Stimulated activated naive CD8-positive, alpha-beta T cell treated with anti-CD3 and anti-CD28 coated beads, Interleukin-15, Interleukin-2, amounts not matched to agents 100 U/mL and 50 U/mL, for 24 hours (primary cell): ENCODE measurements around the gene RSPH6A.

Source experiments
- ATAC-seq: fragments of 150-1000 bp; cut with Tn5 transposase; one replicate; pipeline ENCODE4 v1.10.0; 2021
- DNase-seq: peaks from one replicate; pipeline ENCODE4 v3.0.0; 2021

RSPH6A gene

GRCh38 chr19:45780146-45780447 is 35.0 kb downstream of the RSPH6A start:
- DNase-seq (no peak), ATAC-seq (no peak)

- ATAC-seq = peak; percentile 88
- peak; percentile 93 for DNase-seq
Observed at GRCh38 chr19:45779231-45780145, 35.6 kb downstream of the RSPH6A start.

GRCh38 chr19:45778010-45778661 is 37.0 kb downstream of the RSPH6A start:
- ATAC-seq (no peak), DNase-seq (no peak)

- no peak for DNase-seq
- ATAC-seq = no peak
Observed at GRCh38 chr19:45777395-45777961, 37.6 kb downstream of the RSPH6A start.

- no peak for DNase-seq
- no peak for ATAC-seq
Observed at GRCh38 chr19:45774765-45775164, 40.3 kb downstream of the RSPH6A start.

- ATAC-seq = no peak
- no peak for DNase-seq
Observed at GRCh38 chr19:45773384-45773783, 41.7 kb downstream of the RSPH6A start.

- ATAC-seq (no peak), DNase-seq (no peak)
Observed at GRCh38 chr19:45772912-45773311, 42.2 kb downstream of the RSPH6A start.

GRCh38 chr19:45772130-45772840 is 42.8 kb downstream of the RSPH6A start:
- no peak for DNase-seq
- ATAC-seq = no peak

GRCh38 chr19:45771311-45771933 is 43.7 kb downstream of the RSPH6A start:
- DNase-seq (no peak), ATAC-seq (no peak)

GRCh38 chr19:45770192-45771101 is 44.7 kb downstream of the RSPH6A start:
- peak; percentile 68 for ATAC-seq
- DNase-seq = peak; percentile 92

GRCh38 chr19:45769821-45770191 is 45.3 kb downstream of the RSPH6A start:
- DNase-seq (peak; percentile 50), ATAC-seq (no peak)

GRCh38 chr19:45768984-45769782 is 45.9 kb downstream of the RSPH6A start, which contains the start of gene SIX5:
Gene SIX5 (minus strand): TSS chr19:45769252. CDS start chr19:45768844, 408 bp downstream.
- ATAC-seq (peak; percentile 66), DNase-seq (peak; percentile 98)

- ATAC-seq = no peak
- no peak for DNase-seq
Observed at GRCh38 chr19:45768655-45768983, 46.5 kb downstream of the RSPH6A start.

GRCh38 chr19:45767881-45768654 is 47.0 kb downstream of the RSPH6A start:
- no peak for ATAC-seq
- peak; percentile 58 for DNase-seq

- ATAC-seq (no peak), DNase-seq (no peak)
Observed at GRCh38 chr19:45767410-45767880, 47.7 kb downstream of the RSPH6A start.

GRCh38 chr19:45766869-45767346 is 48.2 kb downstream of the RSPH6A start:
- DNase-seq (no peak), ATAC-seq (no peak)

GRCh38 chr19:45766296-45766868 is 48.7 kb downstream of the RSPH6A start:
- DNase-seq (no peak), ATAC-seq (no peak)

- DNase-seq = no peak
- no peak for ATAC-seq
Observed at GRCh38 chr19:45765702-45766295, 49.3 kb downstream of the RSPH6A start.
